T-helper 2 cell treated with Interferon-gamma antibody and Interleukin-4, amounts not matched to agents 5 μg/mL and 100 μg/mL, for 36 hours (primary cell): ENCODE measurements around the gene LRRC7.

Experiments
- DNase-seq: peaks from one replicate; pipeline ENCODE4 v3.0.0; 2021; ENCODE audit warnings: low spot score
- H3K27ac Mint-ChIP-seq: one replicate; pipeline ENCODE4 v1.8.0; 2021; ENCODE audit warnings: mild to moderate bottlenecking, mixed read lengths
- H3K27me3 Mint-ChIP-seq: one replicate; pipeline ENCODE4 v1.8.0; 2021; ENCODE audit warnings: low read depth, mixed read lengths
- H3K36me3 Mint-ChIP-seq: one replicate; pipeline ENCODE4 v1.8.0; 2021; ENCODE audit warnings: low read depth, mixed read lengths
- H3K4me1 Mint-ChIP-seq: one replicate; pipeline ENCODE4 v1.8.0; 2021; ENCODE audit warnings: low read depth, mixed read lengths
- H3K4me3 Mint-ChIP-seq: one replicate; pipeline ENCODE4 v1.8.0; 2022; ENCODE audit warnings: mild to moderate bottlenecking, moderate library complexity, mixed read lengths
- H3K9me3 Mint-ChIP-seq: one replicate; pipeline ENCODE4 v1.8.0; 2021; ENCODE audit warnings: mixed read lengths

The LRRC7 gene

DNA sequence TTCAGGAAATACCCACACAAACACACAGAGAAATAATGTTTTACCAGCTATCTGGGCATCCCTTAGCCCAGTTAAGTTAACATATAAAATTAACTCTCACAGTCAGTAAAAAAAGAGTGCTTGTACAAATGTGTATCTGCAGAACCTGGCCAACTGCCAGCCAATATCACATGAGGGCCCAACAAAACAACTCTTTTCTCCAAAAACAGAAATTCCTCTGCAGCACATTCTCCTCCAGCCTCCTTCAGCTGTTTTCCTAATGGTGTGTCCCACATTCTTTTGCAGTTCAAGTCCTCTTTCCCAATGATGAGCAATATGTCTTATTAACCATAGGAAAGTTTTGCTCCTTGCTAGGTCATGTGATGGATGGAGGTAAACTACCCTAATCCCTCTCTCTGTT, 75.5 kb downstream of the LRRC7 start:
- DNase-seq: no peak
- Mint-ChIP-seq H3K4me1 (no peaks in the 10 kb centered on the region), H3K9me3 (no peaks in the 10 kb centered on the region), H3K27me3 (no peaks in the 10 kb centered on the region), H3K4me3 (no peak overlapping the region), H3K27ac (no peak overlapping the region), H3K36me3 (no peaks in the 10 kb centered on the region)

DNA sequence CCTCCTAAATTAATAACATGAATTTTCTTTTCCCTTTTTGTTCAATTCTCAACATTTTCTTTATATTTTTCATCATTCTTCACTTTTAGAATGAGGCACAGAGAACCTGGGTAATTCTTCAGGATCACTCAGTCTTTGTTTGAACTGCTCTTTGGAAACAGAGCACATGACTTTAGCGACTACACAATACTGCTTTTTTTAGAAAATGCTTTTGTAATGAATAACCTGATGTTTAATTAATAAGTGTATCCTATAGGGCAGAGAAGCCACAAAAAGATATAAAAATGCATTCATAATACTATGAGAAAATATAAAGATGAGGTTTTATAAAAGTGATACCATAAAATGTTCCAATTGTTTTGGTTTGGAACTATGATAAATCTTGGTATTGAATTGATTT, 77.8 kb downstream of the LRRC7 start:
- Mint-ChIP-seq H3K9me3 (no peaks in the 10 kb centered on the region), H3K36me3 (no peaks in the 10 kb centered on the region), H3K27ac (no peak overlapping the region), H3K27me3 (no peaks in the 10 kb centered on the region), H3K4me3 (no peak overlapping the region), H3K4me1 (peaks cover 2% of the 10 kb centered on the region)
- DNase-seq: no peak

DNA sequence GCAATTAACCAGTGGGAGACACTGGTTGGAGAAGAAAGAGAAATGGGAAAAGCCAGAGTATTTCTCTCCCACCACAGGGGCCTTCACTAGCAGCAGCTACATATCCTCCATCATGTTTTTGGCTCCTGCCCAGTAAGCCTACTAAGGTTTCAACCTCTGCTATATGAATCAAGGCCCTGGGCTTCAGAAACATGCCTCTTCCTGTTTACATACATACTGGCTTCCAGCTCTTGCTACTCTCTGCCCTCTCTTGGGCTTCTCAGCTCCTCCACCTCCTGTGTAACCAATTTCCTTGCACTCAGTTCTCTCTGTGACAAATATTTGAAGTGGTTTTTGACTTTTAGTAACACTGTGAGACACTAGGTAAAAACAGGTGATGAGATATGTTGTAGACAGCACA, 80.8 kb downstream of the LRRC7 start:
- no peak for DNase-seq
- H3K9me3 Mint-ChIP-seq: no peaks in the 10 kb centered on the region
- H3K36me3 Mint-ChIP-seq: no peaks in the 10 kb centered on the region
- H3K27me3 Mint-ChIP-seq: no peaks in the 10 kb centered on the region
- no peak overlapping the region for H3K4me3 Mint-ChIP-seq
- H3K27ac Mint-ChIP-seq: no peak overlapping the region
- H3K4me1 Mint-ChIP-seq: peaks cover 2% of the 10 kb centered on the region

DNA sequence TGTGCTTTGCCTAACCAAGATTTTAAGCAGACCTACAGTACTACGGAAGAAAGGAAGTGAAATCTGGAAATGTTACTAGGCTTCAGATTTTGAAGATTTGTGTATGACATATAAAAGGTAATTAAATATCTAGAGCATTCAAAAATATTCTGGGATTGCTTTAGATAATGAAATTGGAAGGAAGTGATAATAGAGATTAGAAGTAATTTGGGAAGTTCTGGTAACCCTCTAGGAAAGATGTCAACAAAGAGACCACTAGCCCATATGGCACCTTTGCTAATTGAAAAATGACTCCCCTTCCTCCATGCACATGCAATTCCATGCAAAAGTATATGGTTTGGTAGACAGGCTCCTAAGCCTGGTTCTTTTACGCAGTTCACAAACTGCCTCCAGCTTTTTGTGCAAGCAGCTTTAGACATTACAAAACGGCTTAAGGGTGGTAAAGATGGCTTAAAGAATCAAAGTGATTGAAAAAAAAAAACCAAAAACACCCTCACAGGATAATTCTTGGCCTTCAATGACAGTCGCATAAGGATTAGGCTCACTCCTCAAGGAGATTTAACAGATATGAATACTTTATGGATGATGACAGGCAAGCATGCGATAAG, 81.8 kb downstream of the LRRC7 start:
- DNase-seq: no peak
- H3K36me3 Mint-ChIP-seq: no peaks in the 10 kb centered on the region
- no peaks in the 10 kb centered on the region for H3K9me3 Mint-ChIP-seq
- H3K4me1 Mint-ChIP-seq: peaks cover 2% of the 10 kb centered on the region
- no peaks in the 10 kb centered on the region for H3K27me3 Mint-ChIP-seq
- H3K27ac Mint-ChIP-seq: no peak overlapping the region
- H3K4me3 Mint-ChIP-seq: no peak overlapping the region

DNA sequence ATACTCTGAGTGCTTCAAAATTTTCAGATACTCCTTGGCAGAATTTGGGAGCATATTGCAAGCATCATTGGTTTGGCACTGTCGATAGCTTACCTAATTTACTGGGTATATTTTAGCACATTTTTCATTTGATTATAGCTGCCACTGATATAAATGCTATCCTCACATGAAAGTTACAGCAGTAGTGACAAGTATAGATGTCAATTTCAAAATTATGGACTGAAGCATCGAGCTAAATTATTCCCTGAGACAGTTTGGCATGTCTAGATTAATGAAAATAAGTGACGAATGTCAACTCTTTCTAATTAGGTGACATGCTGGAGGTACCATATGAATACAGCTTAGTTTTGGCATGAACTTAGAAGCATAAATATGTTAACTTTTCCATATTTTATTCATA, 83.1 kb downstream of the LRRC7 start:
- no peaks in the 10 kb centered on the region for H3K9me3 Mint-ChIP-seq
- H3K4me1 Mint-ChIP-seq: peaks cover 2% of the 10 kb centered on the region
- no peak overlapping the region for H3K4me3 Mint-ChIP-seq
- no peaks in the 10 kb centered on the region for H3K27me3 Mint-ChIP-seq
- H3K27ac Mint-ChIP-seq: no peak overlapping the region
- DNase-seq: no peak
- no peaks in the 10 kb centered on the region for H3K36me3 Mint-ChIP-seq

DNA sequence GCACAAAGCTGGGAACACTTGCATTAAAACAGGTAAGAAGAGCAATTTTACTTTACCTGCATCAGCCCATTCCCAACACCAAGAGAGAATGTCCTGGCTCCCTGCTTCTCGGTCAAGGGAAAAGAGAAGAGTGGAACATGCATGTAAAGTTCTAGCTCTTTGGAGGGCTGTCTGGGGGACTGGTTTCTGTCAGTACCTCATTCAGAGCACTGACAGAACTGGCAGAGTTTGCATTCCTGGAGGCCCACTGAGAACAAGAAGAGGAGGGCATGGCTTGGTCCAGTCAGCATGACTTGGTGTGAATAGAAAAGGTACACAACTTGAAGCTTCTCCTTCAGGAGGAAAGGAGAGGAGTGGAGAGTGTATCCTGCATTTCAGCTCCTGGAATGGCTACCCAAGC, 83.9 kb downstream of the LRRC7 start:
- Mint-ChIP-seq H3K27ac (no peak overlapping the region), H3K36me3 (no peaks in the 10 kb centered on the region), H3K9me3 (no peaks in the 10 kb centered on the region), H3K4me1 (peaks cover 2% of the 10 kb centered on the region), H3K27me3 (no peaks in the 10 kb centered on the region), H3K4me3 (no peak overlapping the region)
- no peak for DNase-seq

DNA sequence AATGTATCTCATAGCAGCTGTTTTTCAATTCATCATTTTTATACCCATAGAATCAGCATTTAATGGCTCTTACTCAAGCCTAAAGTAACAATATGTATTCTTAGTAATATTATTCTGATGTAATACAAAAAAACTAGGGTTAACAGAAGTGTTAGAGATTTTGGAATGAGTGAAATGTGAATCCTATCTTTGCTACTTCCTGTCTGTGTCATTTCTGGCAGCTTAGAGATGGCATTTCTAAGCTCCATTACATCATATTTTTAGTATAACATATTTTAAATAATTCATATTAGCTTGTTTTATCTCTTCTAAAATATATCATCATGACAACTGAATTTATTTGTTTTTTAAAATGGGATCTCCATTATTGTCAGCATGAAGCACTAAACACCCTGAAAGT, 90.2 kb downstream of the LRRC7 start:
- Mint-ChIP-seq H3K4me3 (no peak overlapping the region), H3K36me3 (no peaks in the 10 kb centered on the region), H3K9me3 (no peaks in the 10 kb centered on the region), H3K4me1 (peaks cover 8% of the 10 kb centered on the region), H3K27ac (no peak overlapping the region), H3K27me3 (no peaks in the 10 kb centered on the region)
- DNase-seq: no peak

DNA sequence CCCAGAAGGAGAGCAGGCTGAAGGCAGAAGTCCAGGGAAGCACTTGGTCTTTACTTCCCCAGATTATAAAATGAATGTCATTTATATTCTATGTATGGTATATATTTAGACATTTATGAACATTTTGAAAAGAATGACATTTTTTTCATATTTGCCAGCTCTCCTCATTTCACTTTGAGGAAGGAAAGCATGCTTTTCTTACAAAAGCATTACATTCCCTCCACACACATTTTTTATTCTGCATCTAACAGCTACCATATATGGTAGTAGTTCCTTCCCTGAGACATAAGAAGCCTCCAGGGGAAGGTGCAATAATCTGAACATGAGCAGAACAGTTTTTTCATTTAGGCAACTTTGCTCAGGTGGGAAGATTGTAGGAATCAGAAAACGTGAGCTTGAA, 94.0 kb downstream of the LRRC7 start:
- H3K4me1 Mint-ChIP-seq: peaks cover 8% of the 10 kb centered on the region
- no peak for DNase-seq
- no peak overlapping the region for H3K4me3 Mint-ChIP-seq
- H3K9me3 Mint-ChIP-seq: peaks cover 16% of the 10 kb centered on the region
- H3K27ac Mint-ChIP-seq: no peak overlapping the region
- H3K36me3 Mint-ChIP-seq: no peaks in the 10 kb centered on the region
- H3K27me3 Mint-ChIP-seq: no peaks in the 10 kb centered on the region

DNA sequence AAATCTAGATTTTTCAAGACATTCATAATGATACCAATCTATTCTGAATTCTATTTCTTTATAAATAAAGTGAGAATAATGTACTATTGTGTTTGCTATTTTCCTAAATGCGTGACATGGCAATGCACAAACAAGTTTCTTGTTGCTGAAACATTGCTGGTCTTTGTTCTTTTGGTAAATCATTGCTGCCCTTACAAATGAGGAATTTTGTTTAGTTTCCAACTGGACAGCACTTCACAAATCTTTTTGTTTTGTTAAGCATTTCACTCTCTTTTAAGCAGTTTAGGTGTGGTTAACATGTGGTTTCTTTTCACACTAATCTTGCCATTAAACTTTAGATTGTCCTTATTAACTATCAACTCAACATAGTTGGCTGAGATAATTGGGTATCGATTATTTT, 94.6 kb downstream of the LRRC7 start:
- Mint-ChIP-seq H3K9me3 (peaks cover 19% of the 10 kb centered on the region), H3K4me1 (peaks cover 8% of the 10 kb centered on the region), H3K4me3 (no peak overlapping the region), H3K27me3 (no peaks in the 10 kb centered on the region), H3K36me3 (no peaks in the 10 kb centered on the region), H3K27ac (no peak overlapping the region)
- DNase-seq: no peak

DNA sequence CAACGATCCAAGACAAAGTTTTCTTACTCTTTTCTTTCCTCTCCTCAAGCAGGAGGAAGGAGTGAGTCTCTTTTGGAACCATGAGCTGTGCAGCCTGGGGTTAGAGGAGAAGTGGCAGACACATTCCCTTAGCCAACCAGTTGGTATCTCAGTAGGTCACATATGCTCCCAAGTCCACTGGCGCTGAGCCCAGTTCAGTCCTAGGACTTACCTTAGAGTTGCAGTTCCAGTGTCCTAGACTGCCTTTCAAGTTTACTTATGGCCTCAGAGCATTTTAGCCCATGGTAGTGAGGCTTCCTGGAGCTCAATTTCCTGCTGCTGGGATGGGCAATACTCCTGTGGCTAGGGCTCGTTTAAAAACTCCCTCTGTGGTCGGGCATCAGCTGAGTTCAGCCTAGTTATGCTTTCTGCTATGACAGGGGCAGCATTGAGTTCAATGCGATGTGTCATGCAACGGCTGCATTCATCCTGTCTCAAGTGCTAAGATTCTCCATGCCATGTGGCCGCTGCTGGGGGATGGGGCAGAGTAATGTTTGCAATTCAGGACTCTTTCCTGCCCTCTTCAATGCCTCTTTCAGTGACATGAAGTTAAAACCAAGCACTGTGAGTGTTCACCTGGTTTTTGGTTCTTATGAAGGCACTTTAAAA, 103.8 kb downstream of the LRRC7 start:
- Mint-ChIP-seq H3K9me3 (peaks cover 17% of the 10 kb centered on the region), H3K4me1 (no peaks in the 10 kb centered on the region), H3K27me3 (no peaks in the 10 kb centered on the region), H3K36me3 (no peaks in the 10 kb centered on the region), H3K4me3 (no peak overlapping the region), H3K27ac (no peak overlapping the region)
- DNase-seq: no peak

DNA sequence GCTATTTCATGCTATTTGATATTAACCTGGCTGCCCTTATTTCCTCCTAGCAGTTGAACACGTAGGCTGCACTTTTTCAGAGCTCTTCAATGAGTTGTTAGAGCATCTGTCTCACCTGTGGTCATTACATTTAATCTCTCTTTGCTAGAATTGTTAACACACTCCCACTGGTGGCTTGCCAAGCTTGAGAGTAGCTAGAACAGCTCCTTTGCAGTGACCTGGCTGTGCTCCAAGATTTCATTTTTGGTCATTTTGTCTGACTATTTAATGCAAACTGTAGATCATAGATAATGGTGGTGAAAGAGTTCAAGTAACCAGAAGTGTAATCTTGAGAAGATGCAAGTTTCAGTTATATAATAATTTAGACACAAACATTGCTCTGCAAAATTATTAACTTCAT, 105.6 kb downstream of the LRRC7 start:
- Mint-ChIP-seq H3K4me3 (no peak overlapping the region), H3K36me3 (no peaks in the 10 kb centered on the region), H3K27me3 (no peaks in the 10 kb centered on the region), H3K4me1 (no peaks in the 10 kb centered on the region), H3K9me3 (peaks cover 5% of the 10 kb centered on the region), H3K27ac (no peak overlapping the region)
- DNase-seq: no peak

DNA sequence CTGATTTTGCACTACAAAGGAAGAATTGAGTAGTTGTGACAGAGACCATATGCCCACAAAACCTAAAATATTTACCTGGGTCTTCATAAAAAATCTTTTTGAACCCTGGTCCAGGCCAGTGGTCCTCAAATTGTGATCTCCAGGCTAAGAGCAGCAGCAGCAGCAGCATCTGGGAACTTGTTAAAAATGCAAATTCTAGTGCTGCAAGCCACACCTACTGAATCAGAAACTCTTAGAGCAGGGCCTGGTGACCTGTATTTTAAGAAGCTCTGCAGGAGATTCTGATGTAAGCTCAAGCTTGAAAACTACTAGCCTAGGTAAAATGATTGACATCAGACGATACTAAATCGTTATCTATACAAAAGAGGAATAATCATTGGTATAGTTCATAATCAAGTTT, 112.2 kb downstream of the LRRC7 start:
- H3K9me3 Mint-ChIP-seq: peaks cover 9% of the 10 kb centered on the region
- H3K4me3 Mint-ChIP-seq: no peak overlapping the region
- no peak for DNase-seq
- H3K27ac Mint-ChIP-seq: no peak overlapping the region
- H3K27me3 Mint-ChIP-seq: no peaks in the 10 kb centered on the region
- no peaks in the 10 kb centered on the region for H3K4me1 Mint-ChIP-seq
- H3K36me3 Mint-ChIP-seq: no peaks in the 10 kb centered on the region

DNA sequence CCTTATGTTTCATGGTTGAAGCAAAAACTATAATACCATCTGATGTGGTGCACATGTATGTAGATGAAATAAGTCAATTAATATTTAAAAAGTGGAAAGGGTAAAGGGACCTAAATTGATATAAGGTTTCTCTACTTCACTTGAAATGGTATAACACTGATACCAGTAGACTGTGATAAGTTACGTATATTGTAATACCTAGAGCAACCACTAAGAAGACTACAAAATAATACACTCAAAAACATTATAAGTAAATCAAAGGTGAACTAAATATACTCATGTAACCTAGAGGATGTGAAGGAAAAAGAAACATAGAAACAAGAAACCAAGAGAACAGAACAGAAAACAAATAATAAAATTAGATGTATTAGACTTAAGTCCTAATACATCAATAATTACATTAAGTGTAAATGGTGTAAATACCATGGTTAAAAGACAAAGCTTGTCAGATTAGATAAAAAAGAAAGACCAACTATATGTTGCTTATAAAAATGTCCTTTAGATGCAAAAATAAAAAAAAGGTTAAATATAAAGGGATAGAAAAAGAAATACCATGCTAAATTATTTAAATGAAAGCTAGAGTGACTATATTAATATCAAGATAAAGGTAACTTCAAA, 118.8 kb downstream of the LRRC7 start:
- H3K27ac Mint-ChIP-seq: no peak overlapping the region
- H3K36me3 Mint-ChIP-seq: no peaks in the 10 kb centered on the region
- H3K27me3 Mint-ChIP-seq: no peaks in the 10 kb centered on the region
- H3K9me3 Mint-ChIP-seq: peaks cover 3% of the 10 kb centered on the region
- no peaks in the 10 kb centered on the region for H3K4me1 Mint-ChIP-seq
- no peak for DNase-seq
- H3K4me3 Mint-ChIP-seq: no peak overlapping the region

DNA sequence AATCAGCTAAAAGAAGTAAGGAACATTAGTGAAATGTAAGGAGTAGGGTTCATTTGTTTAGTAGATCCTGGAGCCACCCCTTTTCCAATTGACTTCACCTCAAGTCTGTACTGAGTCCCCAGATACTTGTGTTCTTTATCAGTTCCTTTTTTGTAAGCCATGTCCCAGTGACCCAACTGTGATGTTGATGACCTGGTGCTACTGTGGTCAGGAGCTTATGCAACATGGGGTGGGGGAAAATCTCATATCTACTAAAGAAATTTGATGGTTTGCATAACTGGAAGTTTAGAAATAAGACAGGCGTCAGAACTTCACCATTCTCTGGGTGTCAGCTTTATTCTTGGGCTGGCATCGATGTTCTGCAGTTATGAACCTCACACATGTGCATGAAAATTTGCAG, 120.5 kb downstream of the LRRC7 start:
- Mint-ChIP-seq H3K27ac (no peak overlapping the region), H3K27me3 (no peaks in the 10 kb centered on the region), H3K9me3 (peaks cover under 1% of the 10 kb centered on the region), H3K4me1 (no peaks in the 10 kb centered on the region), H3K4me3 (no peak overlapping the region), H3K36me3 (no peaks in the 10 kb centered on the region)
- no peak for DNase-seq

DNA sequence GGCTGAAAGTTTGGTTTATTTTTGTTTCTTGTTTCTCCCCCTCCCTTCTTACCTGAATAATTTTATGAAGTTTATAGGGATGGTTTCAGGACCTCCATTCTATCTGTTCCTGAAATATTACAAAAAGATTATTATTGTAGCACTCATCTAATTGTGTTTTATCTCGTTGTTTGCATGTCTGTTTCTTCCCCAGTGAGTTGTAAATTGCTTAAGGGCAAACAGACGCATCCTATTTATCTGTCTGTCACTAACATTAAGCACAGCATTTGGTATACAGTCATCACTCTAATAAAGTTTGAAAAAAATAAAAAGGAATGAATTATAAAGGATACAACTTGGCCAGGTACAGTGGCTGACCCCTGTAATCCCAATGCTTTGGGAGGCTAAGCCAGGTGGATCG, 123.5 kb downstream of the LRRC7 start:
- Mint-ChIP-seq H3K4me1 (no peaks in the 10 kb centered on the region), H3K36me3 (no peaks in the 10 kb centered on the region), H3K27ac (no peak overlapping the region), H3K4me3 (no peak overlapping the region), H3K9me3 (peaks cover 10% of the 10 kb centered on the region), H3K27me3 (no peaks in the 10 kb centered on the region)
- DNase-seq: no peak
